Sigmoid colon (tissue), 7 donors: ENCODE data around the gene PDE6A. TPM values are rescaled to one million over a fixed set of nuclear protein-coding genes. Genes with fewer than 3 reads are reported as not detected.
A peak's percentile ranks its signal among the peaks of the same experiment; 100 is the strongest.
"Not testable (repeated sequence)": the region's sequence is repeated elsewhere in the genome, so short reads cannot be mapped to it uniquely, and the experiment has no call there.

Experiments
- DNase-seq: peaks from one replicate; pipeline ENCODE4 v3.0.0-alpha.2; 2019
- H3K27ac ChIP-seq, 4 donors: fragments of 200-600 bp; sonication (generic); one replicate each; pipeline ENCODE4 v1.5.1; 2016 to 2019; ENCODE audit warnings: mild to moderate bottlenecking in 1 of 4
- H3K27me3 ChIP-seq, 3 donors: fragments of 200-600 bp; sonication (generic); one replicate each; pipeline ENCODE4 v1.5.1; 2019; ENCODE audit warnings: mild to moderate bottlenecking in 1 of 3
- H3K36me3 ChIP-seq, 4 donors: fragments of 200-600 bp; sonication (generic); one replicate each; pipeline ENCODE4 v1.5.1; 2016 to 2019
- H3K4me1 ChIP-seq, 4 donors: fragments of 200-600 bp; sonication (generic); one replicate each; pipeline ENCODE4 v1.5.1; 2017 to 2019
- H3K4me3 ChIP-seq, 4 donors: fragments of 200-600 bp; sonication (generic); one replicate each; pipeline ENCODE4 v1.5.1; 2017 to 2019; ENCODE audit warnings: mild to moderate bottlenecking in 2 of 4, moderate library complexity in 1 of 4
- H3K9me3 ChIP-seq, 4 donors: fragments of 200-600 bp in 3 of 4; sonication (generic) in 3 of 4; one replicate each; pipeline versions ENCODE4 v1.5.1 to v1.6.1; 2013 to 2019
- CTCF ChIP-seq, 4 experiments: fragments of 450-650 bp in 3 of 4; fragments of 200-600 bp in 1 of 4; IDR thresholded peaks; one replicate each; pipeline ENCODE4 v1.5.1; 2016 to 2019; ENCODE audit warnings: antibody characterized with exemption in 4 of 4, mild to moderate bottlenecking in 3 of 4, moderate library complexity in 2 of 4
- EP300 ChIP-seq, 4 donors: sonication (generic); formaldehyde crosslinking; IDR thresholded peaks; one replicate each; pipeline ENCODE4 v1.6.1; 2017; ENCODE audit warnings: antibody characterized with exemption in 4 of 4
- POLR2A ChIP-seq, 2 donors: fragments of 450-650 bp; IDR thresholded peaks; one replicate each; pipeline ENCODE4 v1.6.1; 2016; ENCODE audit warnings: antibody characterized with exemption in 2 of 2, mild to moderate bottlenecking in 2 of 2, moderate library complexity in 2 of 2
- POLR2AphosphoS5 ChIP-seq, 4 donors: sonication (generic); formaldehyde crosslinking; IDR thresholded peaks; one replicate each; pipeline ENCODE4 v1.6.1; 2017; ENCODE audit warnings: antibody characterized with exemption in 4 of 4
- WGBS, 2 donors: extraction: QIAGEN DNeasy Blood & Tissue Kit; methylation state at CpG; one replicate each; pipeline ENCODE4 v1.1.7; 2013; 5-methylcytosine and 5-hydroxymethylcytosine counted together
- intact Hi-C: fragments of 100-400 bp; cut with DNase I; formaldehyde crosslinking; loops from one replicate; pipeline ENCODE4 v1.15.1; 2023
- polyA plus RNA-seq, 3 donors: library from polyadenylated mRNA; stranded (reverse); fragments of 200-250 nt; gene quantifications; one replicate each; pipeline ENCODE4 v1.2.3, GENCODE V29; 2013
- total RNA-seq, 4 donors: library from RNA; depleted of rRNA; stranded (reverse); fragments of >200 nt; gene quantifications; one replicate each; pipeline ENCODE4 v1.1.0, GENCODE V29; 2016
- donor health status: healthy with polysubstance abuse.
- donor health status: Bipolar disorder and iron deficiency.
- donor health status: healthy.

The PDE6A gene
- total and polyA plus RNA-seq, 7 donors: 1.6 to 2.8 (median 2.4) TPM; not detected in 4

GRCh38 chr5:149865746-149866145 lies 78.8 kb downstream of the PDE6A start:
- H3K9me3 ChIP-seq: no peaks in the 10 kb centered on the region
- H3K27ac ChIP-seq: no peak overlapping the region
- DNase-seq: no peak
- no peaks in the 10 kb centered on the region for H3K4me1 ChIP-seq
- no peak overlapping the region for H3K4me3 ChIP-seq
- no peak for TF ChIP-seq EP300 (IDR thresholded peaks at IDR 0.05)
- no peak for TF ChIP-seq CTCF (IDR thresholded peaks at IDR 0.05)
- TF ChIP-seq POLR2AphosphoS5 (IDR thresholded peaks at IDR 0.05): no peak
- TF ChIP-seq POLR2A (IDR thresholded peaks at IDR 0.05): no peak
- H3K36me3 ChIP-seq: no peaks in the 10 kb centered on the region
- WGBS, 2 donors: 95 to 97% methylated on average over 4 of the region's 4 CpGs
- intact Hi-C loops: no loop called here
- no peaks in the 10 kb centered on the region for H3K27me3 ChIP-seq

DNA sequence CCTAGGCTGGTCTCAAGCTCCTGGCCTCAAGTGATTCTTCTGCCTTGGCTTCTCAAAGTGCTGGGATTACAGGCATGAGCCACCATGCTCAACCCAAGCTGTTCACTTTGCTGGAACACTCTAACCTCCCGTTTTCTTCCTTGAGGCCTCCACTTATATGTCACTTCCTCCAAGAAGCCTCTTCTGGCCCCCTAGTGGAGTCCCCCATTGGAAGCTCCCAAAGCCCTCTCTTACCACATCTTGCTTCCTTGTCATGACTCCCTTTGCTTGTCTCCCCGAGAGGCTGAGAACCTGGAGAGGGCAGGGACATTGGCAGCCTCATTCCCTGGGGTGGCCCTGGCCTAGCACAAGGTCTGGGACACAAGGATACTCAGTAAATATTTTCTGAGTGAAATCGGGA lies 80.8 kb downstream of the PDE6A start:
- Histone ChIP-seq H3K27me3 (no peaks in the 10 kb centered on the region), H3K4me3 (no peak overlapping the region), H3K4me1 (no peaks in the 10 kb centered on the region), H3K36me3 (no peaks in the 10 kb centered on the region), H3K9me3 (no peaks in the 10 kb centered on the region), H3K27ac (no peak overlapping the region)
- no peak for DNase-seq
- WGBS, 2 donors: 91 to 93% methylated on average over 3 of the region's 3 CpGs
- intact Hi-C loops: no loop called here
- TF ChIP-seq POLR2A (IDR thresholded peaks at IDR 0.05) (no peak), POLR2AphosphoS5 (IDR thresholded peaks at IDR 0.05) (no peak)

DNA sequence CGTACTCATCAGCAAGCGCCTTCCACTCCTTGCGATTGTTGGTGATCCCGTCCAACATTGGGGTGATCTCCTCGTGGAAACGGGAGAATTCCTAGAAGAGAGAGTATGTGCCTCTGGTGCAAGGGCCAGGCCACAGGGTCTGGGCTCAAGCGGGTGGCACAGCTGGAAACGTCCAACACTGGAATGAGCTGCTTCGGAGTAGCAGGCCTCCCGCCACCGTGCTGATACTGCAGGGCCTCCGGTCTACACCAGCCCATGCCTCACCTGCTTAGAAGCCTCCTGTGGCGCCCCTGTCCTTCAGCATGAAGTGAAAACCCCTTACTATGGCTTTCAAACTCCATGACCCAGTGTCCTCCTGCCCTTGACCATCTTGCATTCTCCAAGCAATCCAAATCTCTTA lies 81.4 kb downstream of the PDE6A start:
- no peak for DNase-seq
- intact Hi-C loops: no loop called here
- Histone ChIP-seq H3K4me1 (peaks cover 0 to 3% (median 3%) of the 10 kb centered on the region in 4 donors), H3K36me3 (no peaks in the 10 kb centered on the region), H3K27me3 (no peaks in the 10 kb centered on the region), H3K4me3 (no peak overlapping the region), H3K27ac (no peak overlapping the region), H3K9me3 (no peaks in the 10 kb centered on the region)
- TF ChIP-seq CTCF (IDR thresholded peaks at IDR 0.05) (no peak), POLR2AphosphoS5 (IDR thresholded peaks at IDR 0.05) (no peak), EP300 (IDR thresholded peaks at IDR 0.05) (no peak), POLR2A (IDR thresholded peaks at IDR 0.05) (no peak)
- WGBS, 2 donors: 93 to 95% methylated on average over 13 of the region's 13 CpGs

- Histone ChIP-seq H3K4me3 (no peak overlapping the region), H3K4me1 (peaks cover 0 to 17% (median 15%) of the 10 kb centered on the region in 4 donors), H3K9me3 (no peaks in the 10 kb centered on the region), H3K27ac (no peak overlapping the region), H3K27me3 (no peaks in the 10 kb centered on the region), H3K36me3 (no peaks in the 10 kb centered on the region)
- 62 to 84% methylated on average over 7 of the region's 7 CpGs for WGBS, 2 donors
- intact Hi-C loops: no loop called here
- TF ChIP-seq CTCF (IDR thresholded peaks at IDR 0.05) (no peak), POLR2A (IDR thresholded peaks at IDR 0.05) (no peak), POLR2AphosphoS5 (IDR thresholded peaks at IDR 0.05) (no peak), EP300 (IDR thresholded peaks at IDR 0.05) (no peak)
- DNase-seq: peak; percentile 53
Observed at GRCh38 chr5:149860801-149861322, 83.7 kb downstream of the PDE6A start.

GRCh38 chr5:149859746-149860145 lies 84.8 kb downstream of the PDE6A start:
- WGBS, 2 donors: 94 to 97% methylated on average over 4 of the region's 4 CpGs
- Histone ChIP-seq H3K9me3 (no peaks in the 10 kb centered on the region), H3K27me3 (no peaks in the 10 kb centered on the region), H3K36me3 (peaks cover 0 to 7% (median 0%) of the 10 kb centered on the region in 4 donors), H3K4me3 (no peak overlapping the region), H3K27ac (no peak overlapping the region), H3K4me1 (peaks cover 0 to 17% (median 15%) of the 10 kb centered on the region in 4 donors)
- DNase-seq: peak; percentile 6
- intact Hi-C loops: loop anchor here (5.0 kb wide), 1 partner anchor 133 kb away; no protein-coding TSS in a partner anchor
- TF ChIP-seq POLR2A (IDR thresholded peaks at IDR 0.05): no peak
- TF ChIP-seq EP300 (IDR thresholded peaks at IDR 0.05): no peak
- TF ChIP-seq POLR2AphosphoS5 (IDR thresholded peaks at IDR 0.05): no peak
- no peak for TF ChIP-seq CTCF (IDR thresholded peaks at IDR 0.05)

DNA sequence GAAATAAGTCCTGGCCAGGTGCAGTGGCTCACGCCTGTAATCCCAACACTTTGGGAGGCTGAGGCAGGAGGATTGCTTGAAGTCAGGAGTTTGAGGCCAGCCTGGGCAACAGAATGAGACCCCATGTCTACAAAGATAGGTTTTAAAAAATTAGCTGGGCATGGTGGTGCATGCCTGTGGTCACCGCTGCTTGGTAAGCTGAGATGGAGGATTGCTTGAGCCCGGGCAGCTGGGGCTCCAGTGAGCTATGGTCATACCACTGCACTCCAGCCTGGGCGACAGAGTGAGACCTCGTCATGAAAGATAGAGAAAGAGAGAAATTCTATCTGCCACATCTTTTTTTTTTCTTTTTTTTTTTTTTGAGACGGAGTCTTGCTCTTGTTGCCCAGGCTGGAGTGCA lies 86.1 kb downstream of the PDE6A start:
- DNase-seq, H3K36me3 ChIP-seq, H3K4me3 ChIP-seq, H3K27me3 ChIP-seq, H3K9me3 ChIP-seq: not testable (repeated sequence)
- intact Hi-C loops: loop anchor here (5.0 kb wide), 1 partner anchor 134 kb away; no protein-coding TSS in a partner anchor
- Histone ChIP-seq H3K27ac (peak overlapping the region in 2 of 4 donors; percentile 66 to 69), H3K4me1 (peaks cover 0 to 17% (median 15%) of the 10 kb centered on the region in 4 donors)
- WGBS, 2 donors: 91 to 99% methylated on average over 6 of the region's 6 CpGs
